HL-60 (cell line): ENCODE results near the gene NKD2.

Experiments
- CTCF ChIP-seq: IDR thresholded peaks from one replicate; pipeline ENCODE4 v1.5.1; 2011; ENCODE audit warnings: low read length, control low read depth, inconsistent platforms; ENCODE audit not compliant: insufficient read depth
- POLR2AphosphoS5 ChIP-seq: IDR thresholded peaks from 2 replicates; pipeline ENCODE4 v1.6.1; 2012; ENCODE audit warnings: low read depth
- REST ChIP-seq: IDR thresholded peaks from 2 replicates; pipeline ENCODE4 v1.6.1; 2012; ENCODE audit warnings: low read depth; ENCODE audit not compliant: insufficient replicate concordance

GRCh38 chr5:1088031-1088430, 79.4 kb downstream of the NKD2 start:
- TF ChIP-seq CTCF, result no peak
- no peak for TF ChIP-seq POLR2AphosphoS5
- TF ChIP-seq REST, result no peak
